SK-N-SH (cell line): ENCODE data around the gene SNTG2.

Experiments
- CHD2 ChIP-seq: fragments of 150-350 bp; IDR thresholded peaks from 2 replicates; pipeline ENCODE4 v1.6.1; 2018; ENCODE audit warnings: low read length; ENCODE audit not compliant: partially characterized antibody
- EP300 ChIP-seq, 2 experiments: IDR thresholded peaks; 2 replicates each; pipeline versions ENCODE4 v1.4.0 to v1.6.1; 2012; ENCODE audit warnings: borderline replicate concordance in 1 of 2, low read depth in 1 of 2, low read length in 1 of 2
- FOXM1 ChIP-seq: IDR thresholded peaks from 2 replicates; pipeline ENCODE4 v1.4.0; 2012; ENCODE audit warnings: low read depth, mild to moderate bottlenecking
- JUND ChIP-seq: IDR thresholded peaks from 2 replicates; pipeline ENCODE4 v1.4.0; 2012
- RFX5 ChIP-seq: IDR thresholded peaks from 2 replicates; pipeline ENCODE4 v1.6.1; 2012; ENCODE audit warnings: mild to moderate bottlenecking, improper control_type of control experiment, low read length
- SIN3A ChIP-seq: IDR thresholded peaks from 2 replicates; pipeline ENCODE4 v1.6.1; 2012; ENCODE audit warnings: low read depth, mild to moderate bottlenecking, low read length, moderate library complexity, borderline replicate concordance
- SMC3 ChIP-seq: IDR thresholded peaks from 2 replicates; pipeline ENCODE4 v1.6.1; 2012; ENCODE audit warnings: low read depth, low read length, improper control_type of control experiment
- YY1 ChIP-seq: IDR thresholded peaks from 2 replicates; pipeline ENCODE4 v1.4.0; 2012; ENCODE audit warnings: low read depth, mild to moderate bottlenecking
- TF ChIP-seq, protein P1 (sequence below): fragments of 200-600 bp; sonication (generic); IDR thresholded peaks from 2 replicates; pipeline ENCODE4 v1.6.1; 2017; ENCODE audit warnings: antibody characterized with exemption, mild to moderate bottlenecking, moderate library complexity
- TF ChIP-seq, protein P2 (sequence below): IDR thresholded peaks from 2 replicates; pipeline ENCODE4 v1.6.1; 2012; ENCODE audit warnings: mild to moderate bottlenecking, low read depth, low read length, moderate library complexity

DNA sequence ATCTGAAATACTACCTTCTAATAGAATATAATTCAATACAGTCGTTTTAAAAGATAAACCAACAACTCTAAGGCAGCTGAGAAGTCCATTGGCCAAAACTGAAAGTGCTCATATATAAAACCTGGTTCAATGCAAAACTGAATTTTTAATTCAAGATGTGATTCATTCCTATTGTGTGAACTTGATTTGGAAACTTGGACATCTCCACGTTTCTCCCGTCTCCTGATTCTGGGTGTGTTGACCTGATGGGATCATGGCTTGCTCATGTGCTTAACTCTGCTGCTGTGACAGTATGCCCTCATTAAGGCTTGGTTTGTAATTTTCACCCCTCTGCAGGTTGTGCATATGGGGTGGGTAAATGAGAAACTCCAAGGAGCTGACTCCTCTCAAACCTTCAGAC, 296.3 kb downstream of the SNTG2 start:
- TF ChIP-seq RFX5 (no peak), EP300 (IDR thresholded peaks at IDR 0.05; ENCODE audit: borderline replicate concordance in 1 of 2, low read depth in 1 of 2, low read length in 1 of 2) (no peak), JUND (no peak), SIN3A (no peak), SMC3 (no peak), YY1 (no peak), FOXM1 (no peak), CHD2 (no peak)
- TF ChIP-seq, protein P1, sequence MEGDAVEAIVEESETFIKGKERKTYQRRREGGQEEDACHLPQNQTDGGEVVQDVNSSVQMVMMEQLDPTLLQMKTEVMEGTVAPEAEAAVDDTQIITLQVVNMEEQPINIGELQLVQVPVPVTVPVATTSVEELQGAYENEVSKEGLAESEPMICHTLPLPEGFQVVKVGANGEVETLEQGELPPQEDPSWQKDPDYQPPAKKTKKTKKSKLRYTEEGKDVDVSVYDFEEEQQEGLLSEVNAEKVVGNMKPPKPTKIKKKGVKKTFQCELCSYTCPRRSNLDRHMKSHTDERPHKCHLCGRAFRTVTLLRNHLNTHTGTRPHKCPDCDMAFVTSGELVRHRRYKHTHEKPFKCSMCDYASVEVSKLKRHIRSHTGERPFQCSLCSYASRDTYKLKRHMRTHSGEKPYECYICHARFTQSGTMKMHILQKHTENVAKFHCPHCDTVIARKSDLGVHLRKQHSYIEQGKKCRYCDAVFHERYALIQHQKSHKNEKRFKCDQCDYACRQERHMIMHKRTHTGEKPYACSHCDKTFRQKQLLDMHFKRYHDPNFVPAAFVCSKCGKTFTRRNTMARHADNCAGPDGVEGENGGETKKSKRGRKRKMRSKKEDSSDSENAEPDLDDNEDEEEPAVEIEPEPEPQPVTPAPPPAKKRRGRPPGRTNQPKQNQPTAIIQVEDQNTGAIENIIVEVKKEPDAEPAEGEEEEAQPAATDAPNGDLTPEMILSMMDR = no peak
- TF ChIP-seq, protein P2, sequence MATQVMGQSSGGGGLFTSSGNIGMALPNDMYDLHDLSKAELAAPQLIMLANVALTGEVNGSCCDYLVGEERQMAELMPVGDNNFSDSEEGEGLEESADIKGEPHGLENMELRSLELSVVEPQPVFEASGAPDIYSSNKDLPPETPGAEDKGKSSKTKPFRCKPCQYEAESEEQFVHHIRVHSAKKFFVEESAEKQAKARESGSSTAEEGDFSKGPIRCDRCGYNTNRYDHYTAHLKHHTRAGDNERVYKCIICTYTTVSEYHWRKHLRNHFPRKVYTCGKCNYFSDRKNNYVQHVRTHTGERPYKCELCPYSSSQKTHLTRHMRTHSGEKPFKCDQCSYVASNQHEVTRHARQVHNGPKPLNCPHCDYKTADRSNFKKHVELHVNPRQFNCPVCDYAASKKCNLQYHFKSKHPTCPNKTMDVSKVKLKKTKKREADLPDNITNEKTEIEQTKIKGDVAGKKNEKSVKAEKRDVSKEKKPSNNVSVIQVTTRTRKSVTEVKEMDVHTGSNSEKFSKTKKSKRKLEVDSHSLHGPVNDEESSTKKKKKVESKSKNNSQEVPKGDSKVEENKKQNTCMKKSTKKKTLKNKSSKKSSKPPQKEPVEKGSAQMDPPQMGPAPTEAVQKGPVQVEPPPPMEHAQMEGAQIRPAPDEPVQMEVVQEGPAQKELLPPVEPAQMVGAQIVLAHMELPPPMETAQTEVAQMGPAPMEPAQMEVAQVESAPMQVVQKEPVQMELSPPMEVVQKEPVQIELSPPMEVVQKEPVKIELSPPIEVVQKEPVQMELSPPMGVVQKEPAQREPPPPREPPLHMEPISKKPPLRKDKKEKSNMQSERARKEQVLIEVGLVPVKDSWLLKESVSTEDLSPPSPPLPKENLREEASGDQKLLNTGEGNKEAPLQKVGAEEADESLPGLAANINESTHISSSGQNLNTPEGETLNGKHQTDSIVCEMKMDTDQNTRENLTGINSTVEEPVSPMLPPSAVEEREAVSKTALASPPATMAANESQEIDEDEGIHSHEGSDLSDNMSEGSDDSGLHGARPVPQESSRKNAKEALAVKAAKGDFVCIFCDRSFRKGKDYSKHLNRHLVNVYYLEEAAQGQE = no peak
